Lung (tissue), 12 donors: Measurements from ENCODE around the gene CCDC184. TPM values are rescaled to one million over a fixed set of nuclear protein-coding genes. Genes with fewer than 3 reads are reported as not detected.

Experiments used
- ATAC-seq: fragments of 200-7000 bp; cut with Tn5 transposase; one replicate; pipeline ENCODE4 v1.9.1; 2020; ENCODE audit warnings: moderate number of reproducible peaks; ENCODE audit not compliant: insufficient read depth, low FRiP score
- DNase-seq, 3 donors: peaks; one replicate each; pipeline ENCODE4 v3.0.0-alpha.2; 2013 to 2017
- H3K27ac ChIP-seq, 2 donors: one replicate each; pipeline ENCODE4 v1.5.1; 2013; ENCODE audit warnings: mild to moderate bottlenecking in 2 of 2, moderate library complexity in 2 of 2, control low read depth in 1 of 2, inconsistent platforms in 1 of 2, low read depth in 1 of 2, low read length in 1 of 2
- H3K27me3 ChIP-seq, 3 donors: one replicate each; pipeline ENCODE4 v1.5.1; 2013; ENCODE audit warnings: low read length in 2 of 3; ENCODE audit not compliant: control insufficient read depth in 3 of 3, insufficient read depth in 3 of 3
- H3K36me3 ChIP-seq, 4 donors: one replicate each; pipeline ENCODE4 v1.5.1; 2013; ENCODE audit warnings: low read length in 4 of 4, mild to moderate bottlenecking in 1 of 4, moderate library complexity in 1 of 4; ENCODE audit not compliant: control insufficient read depth in 4 of 4, insufficient read depth in 4 of 4
- H3K4me1 ChIP-seq, 5 donors: one replicate each; pipeline ENCODE4 v1.5.1; 2013; ENCODE audit warnings: low read length in 5 of 5, mild to moderate bottlenecking in 2 of 5, moderate library complexity in 1 of 5; ENCODE audit not compliant: control insufficient read depth in 5 of 5, insufficient read depth in 5 of 5
- H3K4me3 ChIP-seq: one replicate; pipeline ENCODE4 v1.5.1; 2013; ENCODE audit warnings: mild to moderate bottlenecking, control low read depth, moderate library complexity
- H3K9ac ChIP-seq, 2 donors: one replicate each; pipeline ENCODE4 v1.5.1; 2013; ENCODE audit warnings: low read length in 2 of 2, control low read depth in 1 of 2; ENCODE audit not compliant: insufficient read depth in 1 of 2
- H3K9me3 ChIP-seq, 4 donors: one replicate each; pipeline ENCODE4 v1.5.1; 2013; ENCODE audit warnings: low read length in 3 of 4, mild to moderate bottlenecking in 1 of 4, moderate library complexity in 1 of 4; ENCODE audit not compliant: control insufficient read depth in 4 of 4, insufficient read depth in 3 of 4
- WGBS, 2 donors: extraction: QIAGEN DNeasy Blood & Tissue Kit; methylation state at CpG; one replicate each; pipeline ENCODE4 v1.1.7; 2013; 5-methylcytosine and 5-hydroxymethylcytosine counted together
- polyA plus RNA-seq, 2 donors: library from polyadenylated mRNA; stranded (reverse); fragments of 200-250 nt; gene quantifications; one replicate each; pipeline ENCODE4 v1.2.1, GENCODE V29; 2013
- total RNA-seq, 2 donors: library from RNA; depleted of rRNA in 1 of 2; stranded (reverse); fragments of >200 nt in 1 of 2; gene quantifications; one replicate each; pipeline ENCODE4 v1.2.1, GENCODE V29; 2014 to 2021
- TF ChIP-seq, protein P1 (sequence below): IDR thresholded peaks from 2 replicates; pipeline ENCODE4 v1.5.1; 2012; ENCODE audit warnings: mild to moderate bottlenecking; ENCODE audit errors: control extremely low read depth, extremely low read depth
- donor health status: control.
- donor health status: control.
- donor health status: Bipolar disorder and iron deficiency.
- donor health status: healthy.
- donor health status: DM: yes; HTN: yes; CAD: no.

Gene CCDC184
- total and polyA plus RNA-seq, 4 donors = 0.51 to 3.0 (median 1.0) TPM

- no peak overlapping the region for H3K27ac ChIP-seq
- TF ChIP-seq, protein P1, sequence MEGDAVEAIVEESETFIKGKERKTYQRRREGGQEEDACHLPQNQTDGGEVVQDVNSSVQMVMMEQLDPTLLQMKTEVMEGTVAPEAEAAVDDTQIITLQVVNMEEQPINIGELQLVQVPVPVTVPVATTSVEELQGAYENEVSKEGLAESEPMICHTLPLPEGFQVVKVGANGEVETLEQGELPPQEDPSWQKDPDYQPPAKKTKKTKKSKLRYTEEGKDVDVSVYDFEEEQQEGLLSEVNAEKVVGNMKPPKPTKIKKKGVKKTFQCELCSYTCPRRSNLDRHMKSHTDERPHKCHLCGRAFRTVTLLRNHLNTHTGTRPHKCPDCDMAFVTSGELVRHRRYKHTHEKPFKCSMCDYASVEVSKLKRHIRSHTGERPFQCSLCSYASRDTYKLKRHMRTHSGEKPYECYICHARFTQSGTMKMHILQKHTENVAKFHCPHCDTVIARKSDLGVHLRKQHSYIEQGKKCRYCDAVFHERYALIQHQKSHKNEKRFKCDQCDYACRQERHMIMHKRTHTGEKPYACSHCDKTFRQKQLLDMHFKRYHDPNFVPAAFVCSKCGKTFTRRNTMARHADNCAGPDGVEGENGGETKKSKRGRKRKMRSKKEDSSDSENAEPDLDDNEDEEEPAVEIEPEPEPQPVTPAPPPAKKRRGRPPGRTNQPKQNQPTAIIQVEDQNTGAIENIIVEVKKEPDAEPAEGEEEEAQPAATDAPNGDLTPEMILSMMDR = no peak
- H3K4me1 ChIP-seq = peaks cover 0 to 11% (median 5%) of the 10 kb centered on the region in 5 donors
- H3K27me3 ChIP-seq = peaks cover 0 to 58% (median 49%) of the 10 kb centered on the region in 3 donors
- H3K9me3 ChIP-seq = no peaks in the 10 kb centered on the region
- WGBS, 2 donors = 94 to 100% methylated on average over 2 of the region's 2 CpGs
- no peaks in the 10 kb centered on the region for H3K36me3 ChIP-seq
- ATAC-seq (no peak), DNase-seq (no peak)
- no peak overlapping the region for H3K4me3 ChIP-seq
- no peak overlapping the region for H3K9ac ChIP-seq
Measured at GRCh38 chr12:48180857-48181495, 2.5 kb upstream of the CCDC184 start.

- 5 to 9% methylated on average over 7 of the region's 7 CpGs for WGBS, 2 donors
- TF ChIP-seq, protein P1 = no peak
- ATAC-seq (no peak), DNase-seq (no peak)
- Histone ChIP-seq H3K27ac (no peak overlapping the region), H3K27me3 (peaks cover 0 to 63% (median 55%) of the 10 kb centered on the region in 3 donors), H3K4me3 (peak overlapping the region; percentile 52), H3K9me3 (no peaks in the 10 kb centered on the region), H3K4me1 (peaks cover 0 to 10% (median 5%) of the 10 kb centered on the region in 5 donors), H3K9ac (no peak overlapping the region), H3K36me3 (no peaks in the 10 kb centered on the region)
Measured at GRCh38 chr12:48182631-48183030, 813 bp upstream of the CCDC184 start.

- Histone ChIP-seq H3K27ac (no peak overlapping the region), H3K9ac (no peak overlapping the region), H3K4me3 (peak overlapping the region; percentile 52), H3K27me3 (peaks cover 0 to 67% (median 55%) of the 10 kb centered on the region in 3 donors), H3K36me3 (no peaks in the 10 kb centered on the region), H3K4me1 (peaks cover 0 to 10% (median 5%) of the 10 kb centered on the region in 5 donors), H3K9me3 (no peaks in the 10 kb centered on the region)
- ATAC-seq (peak; percentile 8), DNase-seq (peak in 1 of 3 donors; percentile 11)
- WGBS, 2 donors = 3 to 4% methylated on average over 58 to 61 of the region's 61 CpGs
- TF ChIP-seq, protein P1 = no peak
Measured at GRCh38 chr12:48183876-48184548, 568 bp downstream of the CCDC184 start.
